Measurements from ENCODE around the gene CUX1. TPM values are rescaled to one million over a fixed set of nuclear protein-coding genes. Genes with fewer than 3 reads are reported as not detected.

CUX1 gene
- total RNA-seq, 3 donors from 2014 or later = 35.1 to 54.4 (median 41.1) TPM

DNA sequence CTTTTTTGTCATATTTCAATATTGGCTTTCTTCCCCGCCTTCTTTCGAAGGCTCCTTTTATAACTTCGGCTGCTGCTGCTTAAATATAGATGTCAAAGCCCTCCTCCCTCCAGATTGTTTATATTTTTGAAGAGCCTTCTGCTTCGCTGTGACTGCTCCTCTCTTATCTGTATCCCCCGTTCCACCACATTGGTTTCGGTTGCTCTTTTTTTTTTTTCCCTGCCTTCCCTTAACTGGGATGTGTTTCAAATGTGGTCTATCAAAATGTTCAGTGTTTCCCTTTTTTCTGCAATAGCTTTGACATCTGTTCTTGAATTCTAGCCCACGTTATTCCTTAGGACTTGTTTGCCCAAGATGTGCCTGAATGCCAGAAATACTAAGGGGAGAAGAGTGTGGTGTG lies 96.4 kb downstream of the CUX1 start:
- no peaks in the 10 kb centered on the region for H3K36me3 ChIP-seq
- H3K4me3 ChIP-seq = peak overlapping the region in 2 of 3 donors; percentile 9 to 48
- H3K4me1 ChIP-seq = no peaks in the 10 kb centered on the region
- TF ChIP-seq POLR2AphosphoS5 (IDR thresholded peaks at IDR 0.05) = no peak
- H3K27ac ChIP-seq = no peak overlapping the region
- H3K27me3 ChIP-seq = no peaks in the 10 kb centered on the region
- DNase-seq (ENCODE audit: low spot score in 2 of 2) = no peak
- intact Hi-C loops (cut with DNase I; ENCODE audit: low total_unique reads) = no loop called here
- no peaks in the 10 kb centered on the region for H3K9me3 ChIP-seq

DNA sequence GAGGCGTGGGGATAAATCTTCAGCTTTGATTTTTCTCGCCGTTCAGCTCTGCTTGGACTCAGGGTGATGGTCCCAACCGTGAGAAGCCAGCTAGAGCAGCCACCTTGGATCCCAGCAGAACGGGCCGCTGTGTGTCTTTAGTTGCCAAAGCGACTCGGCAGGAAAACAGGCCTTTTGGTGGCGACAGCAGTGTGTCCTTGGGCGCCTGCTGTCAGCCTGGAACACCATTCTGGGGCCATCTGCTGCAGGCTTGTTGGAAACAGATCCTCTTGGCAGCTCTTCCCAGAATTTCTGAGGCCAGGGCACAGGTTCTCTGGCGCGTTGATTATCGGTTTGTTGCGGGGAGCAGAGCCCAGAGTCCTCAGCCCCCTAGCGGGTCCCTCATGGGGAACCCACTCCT lies 97.6 kb downstream of the CUX1 start:
- H3K27ac ChIP-seq = no peak overlapping the region
- no peak overlapping the region for H3K4me3 ChIP-seq
- H3K36me3 ChIP-seq = no peaks in the 10 kb centered on the region
- intact Hi-C loops (cut with DNase I; ENCODE audit: low total_unique reads) = no loop called here
- no peak for DNase-seq (ENCODE audit: low spot score in 2 of 2)
- H3K27me3 ChIP-seq = no peaks in the 10 kb centered on the region
- TF ChIP-seq POLR2A (IDR thresholded peaks at IDR 0.05) (no peak), POLR2AphosphoS5 (IDR thresholded peaks at IDR 0.05) (no peak)
- TF ChIP-seq, protein P1, sequence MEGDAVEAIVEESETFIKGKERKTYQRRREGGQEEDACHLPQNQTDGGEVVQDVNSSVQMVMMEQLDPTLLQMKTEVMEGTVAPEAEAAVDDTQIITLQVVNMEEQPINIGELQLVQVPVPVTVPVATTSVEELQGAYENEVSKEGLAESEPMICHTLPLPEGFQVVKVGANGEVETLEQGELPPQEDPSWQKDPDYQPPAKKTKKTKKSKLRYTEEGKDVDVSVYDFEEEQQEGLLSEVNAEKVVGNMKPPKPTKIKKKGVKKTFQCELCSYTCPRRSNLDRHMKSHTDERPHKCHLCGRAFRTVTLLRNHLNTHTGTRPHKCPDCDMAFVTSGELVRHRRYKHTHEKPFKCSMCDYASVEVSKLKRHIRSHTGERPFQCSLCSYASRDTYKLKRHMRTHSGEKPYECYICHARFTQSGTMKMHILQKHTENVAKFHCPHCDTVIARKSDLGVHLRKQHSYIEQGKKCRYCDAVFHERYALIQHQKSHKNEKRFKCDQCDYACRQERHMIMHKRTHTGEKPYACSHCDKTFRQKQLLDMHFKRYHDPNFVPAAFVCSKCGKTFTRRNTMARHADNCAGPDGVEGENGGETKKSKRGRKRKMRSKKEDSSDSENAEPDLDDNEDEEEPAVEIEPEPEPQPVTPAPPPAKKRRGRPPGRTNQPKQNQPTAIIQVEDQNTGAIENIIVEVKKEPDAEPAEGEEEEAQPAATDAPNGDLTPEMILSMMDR (IDR thresholded peaks at IDR 0.05) = no peak
- no peaks in the 10 kb centered on the region for H3K9me3 ChIP-seq
- H3K4me1 ChIP-seq = no peaks in the 10 kb centered on the region

DNA sequence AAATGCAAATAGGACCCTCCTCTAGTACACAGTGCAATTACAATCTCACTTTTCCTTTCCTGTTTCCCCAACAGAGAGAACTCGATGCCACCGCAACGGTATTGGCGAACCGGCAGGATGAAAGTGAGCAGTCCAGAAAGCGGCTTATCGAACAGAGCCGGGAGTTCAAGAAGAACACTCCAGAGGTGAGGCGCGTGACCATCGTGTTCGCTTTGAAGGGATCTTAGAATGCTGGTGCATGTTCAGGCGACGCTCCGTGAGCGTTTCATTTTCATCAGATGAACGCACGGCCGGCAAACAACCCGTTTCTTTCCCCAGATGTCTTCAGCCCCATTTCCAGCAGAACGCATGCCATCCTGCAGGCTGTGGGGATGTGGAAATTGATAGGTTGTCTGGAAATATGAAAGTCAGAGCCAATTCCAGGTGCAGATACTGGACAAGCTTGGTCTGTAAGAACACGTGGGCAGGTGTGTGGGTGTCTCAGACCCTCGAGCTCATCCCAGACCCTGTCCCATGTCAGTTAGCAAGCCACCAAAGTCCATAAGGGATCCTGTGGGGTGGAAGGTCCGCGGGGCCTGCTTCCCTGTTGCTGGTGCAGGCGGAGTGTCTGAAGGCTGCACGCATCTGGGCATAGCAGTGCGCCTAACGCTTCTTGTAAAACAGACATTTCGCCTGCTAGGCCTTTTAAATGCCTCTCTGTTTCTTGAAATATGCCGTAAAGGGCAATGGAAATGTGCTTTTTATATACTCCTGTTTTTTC lies 98.8 kb downstream of the CUX1 start:
- TF ChIP-seq POLR2AphosphoS5 (IDR thresholded peaks at IDR 0.05) = no peak
- no peak for TF ChIP-seq POLR2A (IDR thresholded peaks at IDR 0.05)
- TF ChIP-seq, protein P1 (IDR thresholded peaks at IDR 0.05) = no peak
- Histone ChIP-seq H3K36me3 (no peaks in the 10 kb centered on the region), H3K9me3 (no peaks in the 10 kb centered on the region), H3K27ac (no peak overlapping the region), H3K4me3 (no peak overlapping the region), H3K4me1 (no peaks in the 10 kb centered on the region), H3K27me3 (no peaks in the 10 kb centered on the region)
- DNase-seq (ENCODE audit: low spot score in 2 of 2) = no peak
- intact Hi-C loops (cut with DNase I; ENCODE audit: low total_unique reads) = no loop called here

DNA sequence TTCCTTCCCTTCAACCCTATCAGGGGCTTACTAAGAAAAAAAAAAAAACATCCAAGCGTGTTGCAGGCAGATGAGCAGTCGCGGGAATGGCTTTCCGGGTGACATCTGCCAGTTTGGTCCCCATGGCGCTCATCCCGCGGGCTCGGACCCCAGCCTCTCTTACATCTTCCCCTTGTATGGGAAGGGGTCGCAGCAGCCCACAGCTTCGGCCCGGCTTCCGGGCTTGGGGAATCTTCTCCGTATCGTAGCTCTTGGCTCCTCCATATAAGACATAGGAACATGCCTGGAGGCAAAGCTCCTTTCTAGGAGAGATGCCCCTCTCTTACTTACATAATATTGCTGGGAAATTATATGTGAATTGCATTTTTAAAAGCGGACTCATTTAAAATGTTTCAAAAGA lies 99.5 kb downstream of the CUX1 start:
- Histone ChIP-seq H3K9me3 (no peaks in the 10 kb centered on the region), H3K36me3 (no peaks in the 10 kb centered on the region), H3K4me3 (no peak overlapping the region), H3K4me1 (no peaks in the 10 kb centered on the region), H3K27ac (no peak overlapping the region), H3K27me3 (no peaks in the 10 kb centered on the region)
- intact Hi-C loops (cut with DNase I; ENCODE audit: low total_unique reads) = no loop called here
- TF ChIP-seq POLR2AphosphoS5 (IDR thresholded peaks at IDR 0.05) (no peak), POLR2A (IDR thresholded peaks at IDR 0.05) (no peak)
- no peak for DNase-seq (ENCODE audit: low spot score in 2 of 2)

DNA sequence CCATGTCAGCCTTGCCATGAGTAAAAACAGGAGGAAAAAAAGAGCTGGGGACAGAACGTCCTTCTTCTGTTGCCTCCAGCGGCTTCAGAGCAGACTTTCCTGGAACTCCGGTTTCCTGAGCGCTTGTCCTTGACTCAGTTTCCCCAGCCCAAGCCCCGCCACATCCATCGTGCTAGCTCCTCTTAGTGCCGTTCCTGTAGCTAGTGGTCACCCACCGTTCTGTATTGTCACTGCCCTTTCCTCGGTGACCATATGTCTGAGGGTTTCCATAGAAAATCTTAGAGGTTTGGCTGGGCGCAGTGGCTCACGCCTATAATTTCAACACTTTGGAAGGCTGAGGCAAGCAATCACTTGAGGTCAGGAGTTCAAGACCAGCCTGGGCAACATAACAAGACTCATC lies 100.1 kb downstream of the CUX1 start:
- H3K27me3 ChIP-seq = no peaks in the 10 kb centered on the region
- no peaks in the 10 kb centered on the region for H3K9me3 ChIP-seq
- intact Hi-C loops (cut with DNase I; ENCODE audit: low total_unique reads) = no loop called here
- no peaks in the 10 kb centered on the region for H3K4me1 ChIP-seq
- no peak overlapping the region for H3K27ac ChIP-seq
- DNase-seq (ENCODE audit: low spot score in 2 of 2) = no peak
- H3K4me3 ChIP-seq = no peak overlapping the region
- H3K36me3 ChIP-seq = no peaks in the 10 kb centered on the region
- TF ChIP-seq POLR2A (IDR thresholded peaks at IDR 0.05) (no peak), POLR2AphosphoS5 (IDR thresholded peaks at IDR 0.05) (no peak)
- TF ChIP-seq, protein P1 (IDR thresholded peaks at IDR 0.05) = no peak

DNA sequence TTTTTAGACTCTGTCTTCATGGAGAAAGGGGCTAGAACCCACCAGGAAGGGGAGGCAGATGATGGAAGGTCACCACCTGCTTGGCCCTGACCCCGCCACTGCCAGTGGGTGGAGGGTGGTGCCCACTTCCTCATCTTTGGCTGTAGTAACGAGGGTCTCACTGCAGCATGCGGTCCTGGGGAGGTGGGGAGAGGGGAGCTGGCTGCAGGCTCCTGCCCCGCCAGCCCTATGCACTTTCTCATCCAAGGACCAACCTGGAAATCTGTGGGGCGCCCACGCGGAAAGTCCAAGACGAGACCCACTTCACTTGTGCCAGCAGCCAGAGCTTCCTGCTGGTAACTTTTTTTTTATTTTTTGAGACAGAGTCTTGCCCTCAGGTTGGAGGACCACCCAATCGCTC lies 101.0 kb downstream of the CUX1 start:
- DNase-seq (ENCODE audit: low spot score in 2 of 2) = no peak
- no peaks in the 10 kb centered on the region for H3K27me3 ChIP-seq
- intact Hi-C loops (cut with DNase I; ENCODE audit: low total_unique reads) = no loop called here
- H3K4me3 ChIP-seq = no peak overlapping the region
- no peaks in the 10 kb centered on the region for H3K9me3 ChIP-seq
- no peaks in the 10 kb centered on the region for H3K4me1 ChIP-seq
- no peaks in the 10 kb centered on the region for H3K36me3 ChIP-seq
- TF ChIP-seq POLR2AphosphoS5 (IDR thresholded peaks at IDR 0.05) (no peak), POLR2A (IDR thresholded peaks at IDR 0.05) (no peak)
- TF ChIP-seq, protein P1 (IDR thresholded peaks at IDR 0.05) = no peak
- no peak overlapping the region for H3K27ac ChIP-seq

Data from breast epithelium (tissue), 4 donors.